CD4-positive, alpha-beta T cell treated with Interleukin-15 for 4 hours (primary cell): Measurements from ENCODE around the gene MACF1.
A peak's percentile ranks its signal among the peaks of the same experiment; 100 is the strongest.

ENCODE experiments used
- DNase-seq: peaks from one replicate; pipeline ENCODE4 v3.0.0-alpha.2; 2020; ENCODE audit warnings: low spot score

The MACF1 gene

GRCh38 chr1:39214998-39215873 is 10.7 kb downstream of the MACF1 start:
- DNase-seq = peak; percentile 70

DNA sequence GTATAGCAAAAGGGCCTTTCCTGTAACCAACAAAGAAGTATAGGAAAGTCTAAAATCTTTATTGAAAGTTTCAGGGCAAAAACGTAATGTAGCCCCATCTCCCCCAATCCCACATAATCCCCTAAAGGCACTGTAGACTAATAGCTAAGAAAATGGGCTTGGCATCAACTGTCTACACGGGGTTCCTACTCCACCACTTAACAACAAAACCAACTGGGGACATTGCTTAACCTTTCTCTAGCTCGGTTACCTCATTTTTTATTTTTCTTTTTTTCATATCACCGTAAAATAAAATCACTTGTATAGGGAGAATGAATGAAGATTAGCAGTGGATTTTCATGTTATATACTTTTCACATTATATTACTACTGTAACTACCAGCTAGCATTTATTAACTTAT is 12.3 kb downstream of the MACF1 start:
- no peak for DNase-seq

DNA sequence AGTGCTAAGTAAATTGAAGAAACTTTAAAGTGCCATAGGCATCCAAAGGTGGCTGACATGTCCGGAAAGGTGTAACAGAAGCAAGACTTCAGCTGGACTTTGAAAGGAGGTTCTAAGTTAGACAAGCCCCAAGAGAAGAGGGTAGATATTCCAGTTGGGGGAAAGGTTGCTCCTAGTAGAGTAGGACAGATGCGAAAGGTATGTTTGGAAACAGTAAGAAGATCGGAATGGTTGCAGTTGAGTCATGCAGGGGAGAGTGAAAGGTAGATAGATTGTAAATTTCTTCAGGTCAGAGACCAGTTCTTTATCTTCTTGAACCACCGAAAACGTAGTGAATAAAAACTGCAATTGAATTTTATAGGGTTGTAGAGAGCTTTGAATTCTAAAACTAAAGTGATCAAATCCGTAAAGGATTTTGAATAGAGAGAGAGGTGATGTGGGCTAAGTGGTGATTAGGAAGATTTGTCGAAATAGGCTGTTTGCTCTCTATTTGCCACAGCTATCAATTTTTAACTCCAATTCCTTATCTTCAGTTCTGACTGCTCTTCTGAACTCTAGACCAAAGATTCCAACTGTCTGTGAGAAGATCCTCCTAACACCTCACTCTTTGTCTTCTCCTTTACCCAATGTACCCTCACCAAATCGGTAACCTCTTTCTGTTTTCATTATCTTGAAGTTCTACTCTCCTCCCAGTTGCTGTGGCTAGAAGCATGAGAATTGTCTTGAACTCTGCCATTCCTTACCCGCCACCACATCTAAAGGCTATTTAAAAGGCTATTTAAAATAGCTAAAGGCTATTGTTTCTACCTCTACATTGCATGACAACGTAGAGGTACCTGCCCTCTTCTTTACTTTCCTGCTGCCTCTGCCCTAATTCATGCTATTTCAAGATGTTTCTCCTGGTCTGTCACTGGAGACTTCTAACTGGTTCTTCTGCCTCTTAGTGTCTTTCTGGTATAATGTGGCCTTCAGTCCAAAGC is 16.7 kb downstream of the MACF1 start:
- DNase-seq = no peak

DNA sequence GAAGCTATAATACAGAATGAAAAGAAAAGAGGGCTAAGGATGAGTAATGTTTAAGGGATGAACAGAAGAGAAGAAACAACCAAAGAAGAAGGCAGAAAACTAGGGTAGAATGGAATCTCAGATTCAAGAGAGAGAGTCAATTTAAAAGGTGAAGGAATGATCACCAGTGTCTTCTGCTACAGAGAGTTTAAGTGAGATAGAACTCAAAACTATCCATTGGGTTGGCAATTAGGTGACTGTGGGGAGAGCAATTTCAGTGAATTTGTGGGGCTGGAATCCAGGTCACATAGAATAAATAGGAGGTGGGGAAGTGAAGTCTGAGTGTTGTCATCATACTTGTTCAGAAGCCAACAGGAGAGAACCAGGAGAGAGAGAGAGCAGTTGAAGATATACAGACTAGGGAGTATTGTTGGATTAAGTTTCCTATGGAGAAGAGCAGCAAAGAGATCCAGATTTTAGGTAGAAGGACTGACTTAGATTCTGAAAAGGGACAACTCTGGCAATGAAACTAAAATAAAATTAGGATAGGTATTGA is 19.9 kb downstream of the MACF1 start:
- no peak for DNase-seq

DNA sequence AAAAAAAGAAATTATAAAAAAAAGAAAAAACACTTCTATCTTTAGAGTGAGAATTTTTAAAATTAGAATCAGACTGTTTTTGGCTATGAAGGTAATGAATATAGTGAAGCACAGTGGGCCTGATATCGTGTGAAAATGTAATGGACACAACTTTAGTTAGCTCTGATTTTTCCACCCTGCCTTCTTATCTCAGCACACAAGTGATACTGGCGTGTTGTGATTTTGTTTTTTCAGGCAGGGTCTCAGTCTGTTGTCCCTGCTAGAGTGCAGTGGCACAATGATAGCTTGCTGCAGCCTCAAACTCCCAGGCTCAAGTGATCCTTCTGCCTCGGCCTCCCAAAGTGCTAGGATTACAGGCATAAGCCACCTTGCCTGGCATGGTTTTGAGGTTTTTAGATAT is 22.3 kb downstream of the MACF1 start:
- DNase-seq = no peak

DNA sequence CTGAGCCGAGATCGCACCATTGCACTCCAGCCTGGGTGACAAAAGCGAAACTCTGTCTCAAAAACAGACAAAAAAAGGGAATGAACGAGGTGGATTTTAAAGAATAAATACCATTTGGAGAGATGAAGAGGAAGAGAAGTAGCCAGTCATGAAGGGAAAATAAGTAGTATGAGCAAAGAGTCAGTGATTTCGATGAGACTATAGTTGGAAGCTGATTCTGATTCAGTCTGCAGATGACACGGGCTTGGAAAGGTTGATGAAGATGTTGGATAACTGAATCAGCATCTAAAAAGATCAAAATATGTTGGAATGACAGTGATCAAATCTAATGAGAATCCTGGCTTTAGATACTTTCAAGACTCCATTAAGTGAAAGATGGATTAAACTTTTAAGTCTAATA is 23.8 kb downstream of the MACF1 start:
- no peak for DNase-seq

- no peak for DNase-seq
Observed at GRCh38 chr1:39229504-39229903, 25.0 kb downstream of the MACF1 start.

DNA sequence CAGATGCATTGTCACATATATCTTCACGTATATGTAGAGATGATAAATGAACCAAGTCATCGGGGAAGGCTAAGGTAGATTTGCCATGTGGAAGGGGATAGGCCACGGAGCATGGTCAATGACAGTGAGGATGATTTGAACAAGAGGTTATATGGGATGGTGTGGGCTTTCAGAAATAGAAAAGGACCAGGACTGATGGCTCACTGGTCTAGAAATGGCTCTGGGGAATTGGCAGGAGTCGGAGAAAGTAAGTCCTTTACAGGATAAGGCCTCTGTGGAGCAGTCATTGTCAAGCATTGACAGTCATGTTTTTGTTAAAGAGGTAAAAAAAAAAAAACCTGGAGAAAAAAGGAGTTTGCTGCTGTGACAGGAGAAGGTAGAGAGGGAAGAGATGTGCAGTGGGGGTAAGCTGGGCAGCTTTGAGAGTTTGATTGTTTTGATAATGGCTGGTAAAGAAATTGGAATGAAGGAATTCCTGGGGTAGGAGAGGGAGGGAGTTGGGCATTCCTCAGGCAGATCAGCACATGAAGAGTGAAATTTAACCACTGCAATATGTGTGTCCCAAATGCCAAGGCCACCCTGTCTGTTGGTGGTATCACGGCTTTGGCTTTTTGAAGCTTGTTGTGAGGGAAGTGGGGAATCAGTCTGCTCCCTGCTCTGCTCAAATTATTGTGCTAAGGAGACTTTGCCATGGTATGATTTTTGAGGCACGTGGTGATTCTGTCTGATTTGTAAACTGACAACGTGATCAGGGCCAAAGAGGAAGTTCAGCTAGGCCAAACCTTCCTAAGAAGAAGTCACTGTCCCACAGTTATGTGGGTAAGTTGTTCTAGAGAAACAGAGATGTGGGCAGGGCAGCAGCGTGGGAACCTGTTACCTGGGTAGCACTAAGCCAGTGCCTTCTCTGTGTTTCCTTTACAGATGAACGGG is 26.0 kb downstream of the MACF1 start:
- DNase-seq = peak; percentile 29

DNA sequence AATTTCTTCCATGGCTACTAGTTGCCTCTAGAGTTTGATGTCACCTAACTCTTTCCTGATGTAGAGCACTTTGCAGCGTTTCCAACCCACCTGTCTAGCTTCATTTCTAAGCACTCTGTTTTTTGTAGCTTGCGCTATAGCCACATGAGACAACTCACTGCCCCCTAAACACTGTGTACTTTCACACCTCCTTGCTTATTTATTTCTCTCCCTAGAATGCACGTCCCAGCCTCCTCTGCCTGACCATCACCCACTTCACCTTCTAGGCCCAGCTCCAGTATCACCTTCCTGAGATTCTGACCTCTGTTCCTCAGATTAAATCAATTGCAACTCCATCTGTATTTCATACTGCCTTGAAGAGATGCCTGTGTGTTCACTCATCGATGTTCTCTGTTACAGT is 32.5 kb downstream of the MACF1 start:
- no peak for DNase-seq

DNA sequence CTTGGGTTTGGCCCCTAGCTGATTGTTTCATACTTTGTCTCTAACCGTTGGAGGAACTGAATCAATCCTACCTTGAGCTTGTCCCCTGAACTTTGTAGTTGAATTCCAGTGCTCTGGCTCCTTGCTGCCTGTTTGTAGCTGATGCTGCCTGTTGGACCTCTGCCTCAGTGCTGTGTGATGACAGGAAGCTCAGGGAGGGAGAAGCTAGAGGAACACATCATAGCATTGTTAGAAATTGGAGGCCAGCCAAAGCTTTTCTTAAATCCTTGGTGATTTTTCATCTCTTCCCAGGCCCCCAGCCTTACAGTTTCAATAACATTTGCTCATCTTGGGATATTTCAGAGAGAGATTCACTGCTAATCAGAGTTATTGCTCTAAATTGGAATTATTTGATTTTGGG is 34.0 kb downstream of the MACF1 start:
- no peak for DNase-seq

GRCh38 chr1:39239968-39240367 is 35.5 kb downstream of the MACF1 start:
- DNase-seq = no peak

GRCh38 chr1:39243302-39243701 is 38.8 kb downstream of the MACF1 start:
- DNase-seq = no peak

- DNase-seq = no peak
Observed at GRCh38 chr1:39250460-39251240, 46.2 kb downstream of the MACF1 start.

GRCh38 chr1:39255222-39255621 is 50.7 kb downstream of the MACF1 start:
- no peak for DNase-seq

- peak; percentile 70 for DNase-seq
Observed at GRCh38 chr1:39258146-39258924, 53.8 kb downstream of the MACF1 start.

DNA sequence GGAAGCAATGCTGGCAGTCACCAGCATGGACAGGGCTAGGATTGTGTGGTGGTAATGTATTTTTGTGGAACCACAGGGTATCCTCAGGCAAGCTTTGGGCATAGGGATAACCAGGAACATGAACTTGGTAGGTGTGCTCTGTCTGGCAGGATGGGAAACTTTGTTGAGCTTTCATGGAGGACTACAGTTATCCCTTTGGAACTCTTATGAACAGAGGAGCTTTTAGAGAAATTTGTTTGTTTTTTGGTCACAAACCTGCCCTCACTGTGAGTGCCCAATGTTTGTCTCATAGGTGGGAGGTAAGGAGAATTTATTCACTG is 54.4 kb downstream of the MACF1 start:
- no peak for DNase-seq

GRCh38 chr1:39261712-39262221 is 57.3 kb downstream of the MACF1 start:
- no peak for DNase-seq

DNA sequence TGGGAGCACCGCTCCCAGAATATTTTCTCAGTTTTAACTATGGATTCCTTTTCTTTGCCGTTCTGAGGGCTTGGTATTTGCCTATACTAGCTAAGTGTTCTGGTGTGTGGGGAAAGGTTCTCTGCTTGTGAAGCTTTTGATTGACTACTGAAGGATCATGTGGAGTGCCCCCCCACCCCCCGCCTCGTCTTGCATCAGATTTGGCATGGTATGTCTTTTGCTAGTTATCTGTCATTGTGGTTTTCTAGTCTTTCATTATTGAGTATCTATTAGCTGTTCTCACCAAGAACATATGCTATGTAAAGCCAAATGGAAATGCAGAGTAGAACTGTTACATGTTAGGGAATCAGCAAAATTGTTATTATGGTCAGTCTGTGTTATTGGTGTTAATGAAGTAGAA is 58.3 kb downstream of the MACF1 start:
- no peak for DNase-seq

DNA sequence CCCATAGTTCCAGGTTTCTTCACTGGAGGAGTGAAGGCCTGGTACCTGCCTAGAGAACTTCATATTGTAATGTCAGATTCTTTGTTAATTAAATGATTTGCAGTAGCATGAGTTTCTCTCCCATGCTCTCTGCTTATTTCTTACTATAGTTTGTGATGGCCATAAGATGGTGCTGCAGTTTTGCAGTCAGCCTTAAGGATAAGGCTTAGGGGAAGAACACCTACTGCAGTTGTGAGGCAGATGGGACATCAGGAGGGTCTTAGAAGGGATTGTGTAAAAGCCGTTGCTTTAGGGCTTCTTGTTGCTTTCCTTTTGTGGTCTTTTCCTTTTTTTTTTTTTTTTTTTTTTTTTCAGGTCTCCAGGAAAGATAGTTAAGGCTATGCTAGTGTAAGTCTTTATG is 61.8 kb downstream of the MACF1 start:
- DNase-seq = no peak

GRCh38 chr1:39266792-39267191 is 62.3 kb downstream of the MACF1 start:
- DNase-seq = no peak
